Type B pancreatic cell (in vitro differentiated cells): ENCODE data around the gene OR5K4. TPM values are rescaled to one million over a fixed set of nuclear protein-coding genes. Genes with fewer than 3 reads are reported as not detected.

Experiments
- DNase-seq: peaks from one replicate; pipeline ENCODE4 v3.0.0; 2021; ENCODE audit warnings: mixed read lengths; ENCODE audit not compliant: unreplicated experiment; ENCODE audit errors: extremely low spot score
- H3K27ac Mint-ChIP-seq: 2 replicates; pipeline ENCODE4 v1.8.0; 2021; ENCODE audit warnings: mild to moderate bottlenecking, mixed read lengths
- H3K27me3 Mint-ChIP-seq: 2 replicates; pipeline ENCODE4 v1.8.0; 2021; ENCODE audit warnings: mixed read lengths
- H3K36me3 Mint-ChIP-seq: 2 replicates; pipeline ENCODE4 v1.8.0; 2021; ENCODE audit warnings: mixed read lengths
- H3K4me1 Mint-ChIP-seq: one replicate; pipeline ENCODE4 v1.8.0; 2021; ENCODE audit warnings: mixed read lengths; ENCODE audit not compliant: unreplicated experiment
- H3K4me3 Mint-ChIP-seq: 2 replicates; pipeline ENCODE4 v1.8.0; 2021; ENCODE audit warnings: mild to moderate bottlenecking, mixed read lengths
- H3K9me3 Mint-ChIP-seq: 2 replicates; pipeline ENCODE4 v1.8.0; 2021; ENCODE audit warnings: mixed read lengths
- total RNA-seq: library from RNA; stranded (reverse); gene quantifications from 2 replicates; pipeline ENCODE4 v1.2.1, GENCODE V29; 2021; ENCODE audit warnings: low replicate concordance
- TF ChIP-seq, protein P1 (sequence below): fragments of 200-600 bp; sonication (generic); conservative IDR thresholded peaks from 2 replicates; pipeline ENCODE4 v1.5.0; 2021; ENCODE audit warnings: antibody characterized with exemption, mild to moderate bottlenecking

The OR5K4 gene
- total RNA-seq, 1 donor from 2014 or later: not detected

GRCh38 chr3:98359250-98359649 is 5.6 kb downstream of the OR5K4 start:
- Mint-ChIP-seq H3K27ac (no peak overlapping the region), H3K4me1 (no peaks in the 10 kb centered on the region), H3K36me3 (no peaks in the 10 kb centered on the region), H3K4me3 (no peak overlapping the region), H3K9me3 (no peaks in the 10 kb centered on the region), H3K27me3 (no peaks in the 10 kb centered on the region)
- no peak for DNase-seq
- TF ChIP-seq, protein P1, sequence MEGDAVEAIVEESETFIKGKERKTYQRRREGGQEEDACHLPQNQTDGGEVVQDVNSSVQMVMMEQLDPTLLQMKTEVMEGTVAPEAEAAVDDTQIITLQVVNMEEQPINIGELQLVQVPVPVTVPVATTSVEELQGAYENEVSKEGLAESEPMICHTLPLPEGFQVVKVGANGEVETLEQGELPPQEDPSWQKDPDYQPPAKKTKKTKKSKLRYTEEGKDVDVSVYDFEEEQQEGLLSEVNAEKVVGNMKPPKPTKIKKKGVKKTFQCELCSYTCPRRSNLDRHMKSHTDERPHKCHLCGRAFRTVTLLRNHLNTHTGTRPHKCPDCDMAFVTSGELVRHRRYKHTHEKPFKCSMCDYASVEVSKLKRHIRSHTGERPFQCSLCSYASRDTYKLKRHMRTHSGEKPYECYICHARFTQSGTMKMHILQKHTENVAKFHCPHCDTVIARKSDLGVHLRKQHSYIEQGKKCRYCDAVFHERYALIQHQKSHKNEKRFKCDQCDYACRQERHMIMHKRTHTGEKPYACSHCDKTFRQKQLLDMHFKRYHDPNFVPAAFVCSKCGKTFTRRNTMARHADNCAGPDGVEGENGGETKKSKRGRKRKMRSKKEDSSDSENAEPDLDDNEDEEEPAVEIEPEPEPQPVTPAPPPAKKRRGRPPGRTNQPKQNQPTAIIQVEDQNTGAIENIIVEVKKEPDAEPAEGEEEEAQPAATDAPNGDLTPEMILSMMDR: no peak

GRCh38 chr3:98359993-98360675 is 6.5 kb downstream of the OR5K4 start:
- DNase-seq: no peak
- Mint-ChIP-seq H3K36me3 (no peaks in the 10 kb centered on the region), H3K4me1 (no peaks in the 10 kb centered on the region), H3K9me3 (no peaks in the 10 kb centered on the region), H3K27me3 (no peaks in the 10 kb centered on the region), H3K27ac (no peak overlapping the region), H3K4me3 (no peak overlapping the region)
- TF ChIP-seq, protein P1: no peak

- H3K36me3 Mint-ChIP-seq: no peaks in the 10 kb centered on the region
- H3K4me1 Mint-ChIP-seq: no peaks in the 10 kb centered on the region
- TF ChIP-seq, protein P1: no peak
- H3K9me3 Mint-ChIP-seq: no peaks in the 10 kb centered on the region
- H3K27me3 Mint-ChIP-seq: no peaks in the 10 kb centered on the region
- H3K4me3 Mint-ChIP-seq: no peak overlapping the region
- DNase-seq: no peak
- no peak overlapping the region for H3K27ac Mint-ChIP-seq
Measured at GRCh38 chr3:98360681-98361080, 7.0 kb downstream of the OR5K4 start.

DNA sequence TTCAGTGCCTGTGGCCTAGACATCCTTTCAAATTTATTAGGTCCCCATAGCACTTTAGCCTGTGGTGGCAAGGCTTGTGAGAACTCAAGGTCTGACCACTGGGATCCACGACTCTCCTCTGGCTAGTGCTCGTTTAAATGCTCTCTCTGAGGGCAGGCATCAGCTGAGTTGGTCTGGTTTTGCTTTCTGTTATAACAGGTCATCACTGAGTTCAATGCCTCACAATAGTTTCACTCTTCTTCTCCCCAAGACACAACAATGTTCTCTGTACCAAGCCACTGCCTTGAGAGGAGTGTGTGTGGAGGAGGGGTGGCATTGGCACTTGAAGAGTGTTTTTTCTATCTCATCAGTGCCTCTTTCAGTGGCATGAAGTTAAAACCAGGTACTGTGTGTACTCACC is 7.6 kb downstream of the OR5K4 start:
- TF ChIP-seq, protein P1: no peak
- no peak for DNase-seq
- H3K9me3 Mint-ChIP-seq: no peaks in the 10 kb centered on the region
- no peak overlapping the region for H3K4me3 Mint-ChIP-seq
- no peaks in the 10 kb centered on the region for H3K4me1 Mint-ChIP-seq
- no peaks in the 10 kb centered on the region for H3K36me3 Mint-ChIP-seq
- no peaks in the 10 kb centered on the region for H3K27me3 Mint-ChIP-seq
- H3K27ac Mint-ChIP-seq: no peak overlapping the region

GRCh38 chr3:98367464-98368246 is 14.0 kb downstream of the OR5K4 start:
- Mint-ChIP-seq H3K4me1 (no peaks in the 10 kb centered on the region), H3K9me3 (no peaks in the 10 kb centered on the region), H3K4me3 (no peak overlapping the region), H3K27ac (no peak overlapping the region), H3K27me3 (no peaks in the 10 kb centered on the region), H3K36me3 (no peaks in the 10 kb centered on the region)
- no peak for DNase-seq
- TF ChIP-seq, protein P1: no peak
